Spleen (tissue), 7 donors: ENCODE results near the gene CTNNA1.
A peak's percentile ranks its signal among the peaks of the same experiment; 100 is the strongest.

Experiments
- POLR2AphosphoS5 ChIP-seq, 3 donors: sonication (generic); formaldehyde crosslinking; IDR thresholded peaks; one replicate each; pipeline ENCODE4 v1.5.1; 2017; ENCODE audit warnings: antibody characterized with exemption in 3 of 3
- TF ChIP-seq, protein P1 (sequence below), 11 experiments: fragments of 200-600 bp in 7 of 11; fragments of 450-650 bp in 4 of 11; sonication (generic) in 4 of 11; IDR thresholded peaks in 8 of 11; conservative IDR thresholded peaks in 3 of 11; 1 replicate in 7 of 11; 2 replicates in 4 of 11; pipeline versions ENCODE4 v1.4.0 to v1.8.0; 2016 to 2021; ENCODE audit warnings: antibody characterized with exemption in 11 of 11, inconsistent platforms in 4 of 11, mild to moderate bottlenecking in 1 of 11
- donor health status: DM: no; HTN: no; CAD: no; lungs with moderate emphysema.
- donor health status: DM: no; HTN: no; CAD: no.
- donor health status: DM: no; HTN: no; CAD: no.

DNA sequence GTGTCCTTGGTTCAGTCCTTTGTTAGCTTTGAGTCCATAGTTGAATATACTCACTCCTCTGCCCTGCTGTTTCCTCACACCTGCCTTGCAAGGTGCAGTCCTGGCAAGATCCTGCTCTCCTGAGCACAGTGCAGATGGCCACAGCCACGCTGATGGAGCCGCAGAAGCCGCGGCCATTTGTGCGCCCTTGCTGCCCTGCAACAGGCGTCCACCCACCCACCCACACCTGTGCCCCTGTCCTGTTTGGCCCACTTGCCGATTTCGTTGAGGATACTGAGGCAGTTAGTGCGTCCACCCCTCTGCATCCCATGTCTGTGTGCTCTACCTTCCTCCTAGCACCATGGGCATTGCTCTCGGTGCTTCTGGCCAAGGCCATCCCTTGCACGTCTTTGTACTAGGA lies 173.0 kb downstream of the CTNNA1 start:
- peak in 1 of 3 donors; percentile 21 for TF ChIP-seq POLR2AphosphoS5 (IDR thresholded peaks at IDR 0.05)
- TF ChIP-seq, protein P1, sequence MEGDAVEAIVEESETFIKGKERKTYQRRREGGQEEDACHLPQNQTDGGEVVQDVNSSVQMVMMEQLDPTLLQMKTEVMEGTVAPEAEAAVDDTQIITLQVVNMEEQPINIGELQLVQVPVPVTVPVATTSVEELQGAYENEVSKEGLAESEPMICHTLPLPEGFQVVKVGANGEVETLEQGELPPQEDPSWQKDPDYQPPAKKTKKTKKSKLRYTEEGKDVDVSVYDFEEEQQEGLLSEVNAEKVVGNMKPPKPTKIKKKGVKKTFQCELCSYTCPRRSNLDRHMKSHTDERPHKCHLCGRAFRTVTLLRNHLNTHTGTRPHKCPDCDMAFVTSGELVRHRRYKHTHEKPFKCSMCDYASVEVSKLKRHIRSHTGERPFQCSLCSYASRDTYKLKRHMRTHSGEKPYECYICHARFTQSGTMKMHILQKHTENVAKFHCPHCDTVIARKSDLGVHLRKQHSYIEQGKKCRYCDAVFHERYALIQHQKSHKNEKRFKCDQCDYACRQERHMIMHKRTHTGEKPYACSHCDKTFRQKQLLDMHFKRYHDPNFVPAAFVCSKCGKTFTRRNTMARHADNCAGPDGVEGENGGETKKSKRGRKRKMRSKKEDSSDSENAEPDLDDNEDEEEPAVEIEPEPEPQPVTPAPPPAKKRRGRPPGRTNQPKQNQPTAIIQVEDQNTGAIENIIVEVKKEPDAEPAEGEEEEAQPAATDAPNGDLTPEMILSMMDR (IDR thresholded peaks at IDR 0.05 in 8 of 11, conservative IDR thresholded peaks at IDR 0.05 in 3 of 11): no peak
